GM12878 (cell line): ENCODE data around the gene ARTN. TPM values are rescaled to one million over a fixed set of nuclear protein-coding genes. Genes with fewer than 3 reads are reported as not detected.

Source experiments
- ATAC-seq: fragments of 200-7000 bp; cut with Tn5 transposase; 3 replicates; pipeline ENCODE4 v1.9.1; 2020; ENCODE audit warnings: mild to moderate bottlenecking, moderate library complexity
- BruUV-seq: library from RNA; stranded (reverse); fragments of 400-500 nt; replicated peaks from 2 replicates; lab custom pipeline; 2021; lab: Mats Ljungman, UMichigan
- CTCF ChIA-PET: fragments of 300-600 bp; sonication (Branson Sonifier 250); formaldehyde crosslinking; extraction: SDS; loops from one replicate; lab custom pipeline; 2021; ENCODE audit warnings: inconsistent platforms; lab: Yijun Ruan, JAX
- POLR2A ChIA-PET: fragments of 350-600 bp; formaldehyde crosslinking; extraction: SDS; loops from one replicate; lab custom pipeline; 2021; ENCODE audit warnings: inconsistent platforms; lab: Charles Lee
- RAD21 ChIA-PET: fragments of 300-600 bp; sonication (Branson Sonifier 250); formaldehyde crosslinking; loops from one replicate; lab custom pipeline; 2023; ENCODE audit warnings: antibody characterized with exemption; ENCODE audit not compliant: unreplicated experiment; lab: Charles Lee
- SMC1A ChIA-PET: fragments of 300-600 bp; sonication (Branson Sonifier 250); formaldehyde crosslinking; loops from one replicate; lab custom pipeline; 2023; ENCODE audit not compliant: unreplicated experiment, uncharacterized antibody; lab: Charles Lee
- DNase-seq: peaks from one replicate; pipeline ENCODE4 v3.0.0-alpha.2; 2011; ENCODE audit warnings: low read depth, low spot score
- FAIRE-seq: peaks from 3 replicates; lab custom pipeline; 2011; peaks lifted over from hg19 to GRCh38; lab: Jason Lieb, UNC
- H2AFZ ChIP-seq: 2 replicates; pipeline ENCODE4 v1.6.0; 2011; ENCODE audit warnings: low read depth, low read length, control low read depth; ENCODE audit not compliant: control insufficient read depth
- H3K27ac ChIP-seq: 2 replicates; pipeline ENCODE4 v1.5.1; 2011; ENCODE audit warnings: control low read depth; ENCODE audit not compliant: control insufficient read depth, insufficient read depth
- H3K27me3 ChIP-seq, 2 experiments: replicated peaks in 1 of 2; 2 replicates each; pipeline versions ENCODE4 v1.6.0 to v1.6.1; 2011; ENCODE audit warnings: low read length in 1 of 2; ENCODE audit not compliant: control insufficient read depth in 2 of 2, insufficient read depth in 2 of 2
- H3K36me3 ChIP-seq, 2 experiments: 2 replicates each; pipeline ENCODE4 v1.5.1; 2011; ENCODE audit warnings: low read length in 1 of 2; ENCODE audit not compliant: control insufficient read depth in 2 of 2, insufficient read depth in 2 of 2
- H3K4me1 ChIP-seq: 2 replicates; pipeline ENCODE4 v1.6.1; 2011; ENCODE audit warnings: mild to moderate bottlenecking, low read length, moderate library complexity, mixed read lengths; ENCODE audit not compliant: control insufficient read depth, insufficient read depth
- H3K4me2 ChIP-seq: 2 replicates; pipeline ENCODE4 v1.6.0; 2011; ENCODE audit warnings: control low read depth; ENCODE audit not compliant: control insufficient read depth, insufficient read depth
- H3K4me3 ChIP-seq: fragments of 200-600 bp; sonication (generic); 2 replicates; pipeline ENCODE4 v1.5.1; 2016
- H3K79me2 ChIP-seq: 2 replicates; pipeline ENCODE4 v1.6.0; 2011; ENCODE audit warnings: low read length; ENCODE audit not compliant: control insufficient read depth, insufficient read depth
- H3K9ac ChIP-seq: 2 replicates; pipeline ENCODE4 v1.8.0; 2011; ENCODE audit warnings: low read length, control low read depth, mixed read lengths; ENCODE audit not compliant: control insufficient read depth, insufficient read depth
- H3K9me3 ChIP-seq: replicated peaks from 3 replicates; pipeline ENCODE4 v1.5.1; 2011; ENCODE audit warnings: mild to moderate bottlenecking, low read length; ENCODE audit not compliant: control insufficient read depth, insufficient read depth
- H4K20me1 ChIP-seq: 2 replicates; pipeline ENCODE4 v1.6.0; 2011; ENCODE audit not compliant: control insufficient read depth, insufficient read depth
- CHD2 ChIP-seq: IDR thresholded peaks from 2 replicates; pipeline ENCODE4 v1.6.1; 2011; ENCODE audit warnings: low read depth, low read length, improper control_type of control experiment, borderline replicate concordance
- LARP7 ChIP-seq: fragments of 450-650 bp; IDR thresholded peaks from 2 replicates; pipeline ENCODE4 v1.6.1; 2017; ENCODE audit warnings: mild to moderate bottlenecking
- NKRF ChIP-seq: fragments of 450-650 bp; conservative IDR thresholded peaks from 2 replicates; pipeline ENCODE4 v1.6.1; 2017; ENCODE audit warnings: mild to moderate bottlenecking, moderate library complexity
- RAD21 ChIP-seq: IDR thresholded peaks from 2 replicates; pipeline ENCODE4 v1.6.1; 2011; ENCODE audit warnings: mild to moderate bottlenecking, low read depth, low read length, moderate library complexity; ENCODE audit not compliant: insufficient read depth
- WGBS: methylation state at CpG from one replicate; pipeline ENCODE4 v1.1.6; 2016; ENCODE audit warnings: low lambda C conversion rate; ENCODE audit not compliant: insufficient replicate concordance, insufficient coverage; ENCODE audit errors: missing lambda C conversion rate; 5-methylcytosine and 5-hydroxymethylcytosine counted together
- in situ Hi-C: fragments of 300-500 bp; cut with MboI; formaldehyde crosslinking; loops from 9 replicates; pipeline ENCODE4 v1.14.3; 2018; ENCODE audit warnings: mixed read lengths
- intact Hi-C: fragments of 100-400 bp; cut with micrococcal nuclease; formaldehyde crosslinking; loops from one replicate; pipeline ENCODE4 v1.14.2; 2022; ENCODE audit not compliant: unreplicated experiment
- polyA plus RNA-seq, 11 experiments: library from polyadenylated mRNA; depleted of rRNA in 4 of 11; unstranded in 6 of 11; stranded (reverse) in 5 of 11; fragments of >200 nt; fragmentation: Nextera tagmentation in 4 of 11; fragmentation: Illumina TruSeq in 1 of 11; extraction: Ambion mirVana in 4 of 11; extraction: Trizol in 1 of 11; gene quantifications; 1 replicate in 1 of 11; 2 replicates in 10 of 11; pipeline versions ENCODE4 v1.2.1 to v1.2.3, GENCODE V29; 2011 to 2016; ENCODE audit warnings: inconsistent platforms in 2 of 11, missing spikeins in 2 of 11, low read depth in 1 of 11
- total RNA-seq, 4 experiments: library from RNA; depleted of rRNA in 3 of 4; stranded (reverse); fragments of >200 nt in 3 of 4; fragmentation: Illumina TruSeq in 1 of 4; extraction: Trizol in 1 of 4; gene quantifications; 2 replicates each; pipeline versions ENCODE4 v1.2.1 to v1.2.3, GENCODE V29; 2013 to 2021

ARTN gene
- total and polyA plus RNA-seq, 10 of the 15 experiments (the other 5 are each of a cell fraction or from before 2014, with no cell fraction given) = 0.06 to 2.1 (median 0.34) TPM; not detected in 1

GRCh38 chr1:43960798-43961197 is 27.2 kb downstream of the ARTN start (continued):
- no peak for TF ChIP-seq RAD21
- no peak for TF ChIP-seq CHD2
- no peak for TF ChIP-seq NKRF

GRCh38 chr1:43961692-43962091 is 28.1 kb downstream of the ARTN start:
- Histone ChIP-seq H3K4me2 (no peak overlapping the region), H3K4me3 (no peak overlapping the region), H3K4me1 (no peaks in the 10 kb centered on the region), H3K79me2 (no peaks in the 10 kb centered on the region), H4K20me1 (no peaks in the 10 kb centered on the region), H3K9me3 (no peaks in the 10 kb centered on the region), H3K36me3 (peaks cover 0 to 12% of the 10 kb centered on the region in 2 experiments; a peak in 1 of 4 replicates), H3K27me3 (no peaks in the 10 kb centered on the region), H3K9ac (no peak overlapping the region), H2AFZ (no peak overlapping the region), H3K27ac (no peak overlapping the region)
- BruUV-seq = no TSS peak
- WGBS = 81% methylated on average over 3 of the region's 3 CpGs
- RAD21 ChIA-PET = no interaction called here
- CTCF ChIA-PET = no interaction called here
- DNase-seq (no peak), ATAC-seq (no peak), FAIRE-seq (no peak)
- TF ChIP-seq LARP7 = no peak
- intact Hi-C loops = no loop called here
- SMC1A ChIA-PET = no interaction called here
- in situ Hi-C loops = no loop called here
- POLR2A ChIA-PET = no interaction called here
